GM19452 (cell line): ENCODE results near the gene MAD1L1.

Source experiments
- ATAC-seq: cut with Tn5 transposase; IDR thresholded peaks from one replicate; pipeline ENCODE4 v1.9.1; 2021; ENCODE audit not compliant: unreplicated experiment

Gene MAD1L1

DNA sequence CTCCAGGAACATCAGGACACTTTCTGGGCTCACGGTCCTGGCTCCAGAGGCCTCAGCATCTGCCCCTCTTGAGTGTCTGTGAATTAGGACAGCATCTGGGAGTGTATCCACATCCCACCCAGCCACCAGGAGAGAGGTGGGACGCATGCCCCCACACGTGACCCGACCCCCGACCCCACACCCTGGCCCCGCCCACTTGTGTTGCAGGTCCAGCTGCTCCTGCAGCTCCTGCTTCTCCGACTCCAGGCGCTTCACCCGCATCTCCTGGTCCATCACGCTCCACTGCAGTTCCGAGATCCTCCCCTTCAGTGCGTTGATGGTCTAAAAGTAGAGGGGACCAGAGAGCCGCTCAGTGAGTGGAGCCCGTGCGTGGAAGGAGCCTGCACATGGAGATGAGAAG lies 13.6 kb downstream of the MAD1L1 start:
- no peak for ATAC-seq

DNA sequence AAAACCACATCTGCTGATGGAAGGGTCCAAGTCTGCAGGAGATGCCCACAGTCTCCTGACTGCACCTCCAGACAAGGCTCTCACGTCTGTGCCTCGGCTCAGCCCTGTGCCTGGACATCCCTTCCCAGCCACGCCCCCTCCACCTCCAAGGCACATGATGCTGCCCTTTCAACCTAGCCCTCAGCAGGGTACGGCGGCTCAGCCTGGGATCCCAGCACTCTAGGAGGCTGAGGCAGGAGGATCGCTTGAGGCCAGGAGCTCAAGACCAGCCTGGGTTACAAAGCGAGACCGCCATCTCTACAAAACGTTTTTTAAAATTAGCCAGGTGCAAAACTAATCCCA lies 14.3 kb downstream of the MAD1L1 start:
- no peak for ATAC-seq

DNA sequence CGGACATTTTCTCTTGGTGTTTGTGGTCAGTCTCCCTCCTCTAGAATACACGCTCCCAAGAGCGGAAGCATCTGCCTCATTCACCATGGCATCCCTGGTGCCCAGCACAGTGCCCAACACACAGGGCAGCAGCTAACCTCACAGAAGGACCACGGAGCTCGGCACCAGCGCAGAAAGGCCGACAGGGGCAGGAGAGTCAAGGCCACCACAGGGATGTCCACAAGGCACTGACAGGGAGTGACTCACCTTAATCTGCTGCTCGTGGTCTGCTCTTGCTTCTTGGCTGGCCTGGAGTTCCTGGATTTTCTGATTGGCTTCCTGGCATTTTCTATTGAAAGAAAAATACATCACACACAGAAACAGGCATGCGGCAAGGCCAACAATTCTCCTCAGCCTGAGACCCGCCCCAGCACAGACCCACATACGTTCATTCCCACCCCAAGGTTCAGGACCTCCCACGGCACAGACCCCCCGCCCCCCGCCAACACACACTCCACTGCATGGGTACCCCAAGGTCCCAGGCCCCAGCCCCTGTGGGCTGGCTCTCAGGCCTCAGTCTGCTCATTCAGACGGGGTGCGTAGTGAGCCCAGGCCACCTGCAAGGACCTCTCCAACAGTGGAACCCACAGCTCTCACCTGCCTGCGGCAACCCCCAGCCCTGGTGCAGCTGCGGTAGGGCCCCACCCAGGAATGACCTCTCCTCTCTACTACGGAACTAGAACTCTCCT lies 14.9 kb downstream of the MAD1L1 start:
- no peak for ATAC-seq

DNA sequence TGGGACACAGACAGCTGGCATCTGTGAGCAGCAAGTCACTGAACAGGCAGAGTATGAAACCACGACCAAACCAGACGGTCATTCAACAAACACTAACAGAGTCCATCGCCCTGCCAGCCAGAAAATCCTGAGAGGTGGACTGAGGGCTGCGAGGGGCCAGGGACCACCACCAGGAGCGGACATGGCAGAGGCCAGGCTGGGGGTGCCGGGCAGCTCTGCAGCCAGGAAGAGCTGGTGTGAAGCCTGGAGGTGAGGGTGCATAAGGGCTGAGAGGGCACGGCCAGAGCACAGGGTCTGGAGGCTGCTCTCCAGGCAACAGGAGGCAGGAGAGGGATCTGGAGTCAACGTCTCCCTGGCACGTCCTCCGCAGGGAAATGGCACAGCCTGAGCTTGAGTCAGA lies 15.5 kb downstream of the MAD1L1 start:
- ATAC-seq: no peak

DNA sequence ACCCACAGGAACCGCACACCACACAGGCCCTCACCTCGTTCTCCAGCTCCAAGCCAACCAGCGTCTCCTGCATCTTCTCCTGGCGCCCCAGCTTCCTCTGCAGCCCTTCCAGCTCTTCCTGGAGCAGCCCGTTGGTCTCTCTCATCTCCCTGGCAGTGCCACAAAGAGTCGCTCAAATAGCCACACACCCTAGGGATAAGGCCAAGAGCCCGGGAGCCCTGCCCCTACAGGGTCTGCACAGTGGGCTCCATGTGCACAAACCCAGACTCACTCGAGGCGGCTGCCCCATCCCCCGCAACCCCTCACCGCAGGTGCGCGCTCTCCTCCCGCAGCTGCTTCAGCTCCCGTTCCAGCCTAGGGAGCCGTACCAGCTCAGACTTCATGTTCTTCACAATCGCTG lies 16.9 kb downstream of the MAD1L1 start:
- ATAC-seq: no peak

DNA sequence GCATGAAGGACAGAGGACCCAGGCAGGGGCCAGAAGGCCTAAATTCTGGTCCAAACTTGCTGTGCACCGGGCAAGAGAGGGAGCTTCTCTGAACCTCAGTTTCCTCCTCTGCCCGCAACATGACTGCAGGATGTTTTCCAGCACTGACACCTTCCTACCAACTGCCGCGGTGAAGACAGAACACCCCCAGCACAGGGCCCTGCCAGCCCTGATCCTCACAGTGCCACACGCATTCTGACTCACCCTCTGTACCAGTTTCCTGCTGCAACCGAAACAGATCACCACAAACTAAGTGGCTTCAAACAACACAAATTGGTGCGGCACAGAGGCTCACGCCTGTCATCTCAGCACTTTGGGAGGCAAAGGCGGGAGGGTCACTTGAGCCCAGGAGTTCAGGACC lies 18.1 kb downstream of the MAD1L1 start:
- ATAC-seq: no peak

DNA sequence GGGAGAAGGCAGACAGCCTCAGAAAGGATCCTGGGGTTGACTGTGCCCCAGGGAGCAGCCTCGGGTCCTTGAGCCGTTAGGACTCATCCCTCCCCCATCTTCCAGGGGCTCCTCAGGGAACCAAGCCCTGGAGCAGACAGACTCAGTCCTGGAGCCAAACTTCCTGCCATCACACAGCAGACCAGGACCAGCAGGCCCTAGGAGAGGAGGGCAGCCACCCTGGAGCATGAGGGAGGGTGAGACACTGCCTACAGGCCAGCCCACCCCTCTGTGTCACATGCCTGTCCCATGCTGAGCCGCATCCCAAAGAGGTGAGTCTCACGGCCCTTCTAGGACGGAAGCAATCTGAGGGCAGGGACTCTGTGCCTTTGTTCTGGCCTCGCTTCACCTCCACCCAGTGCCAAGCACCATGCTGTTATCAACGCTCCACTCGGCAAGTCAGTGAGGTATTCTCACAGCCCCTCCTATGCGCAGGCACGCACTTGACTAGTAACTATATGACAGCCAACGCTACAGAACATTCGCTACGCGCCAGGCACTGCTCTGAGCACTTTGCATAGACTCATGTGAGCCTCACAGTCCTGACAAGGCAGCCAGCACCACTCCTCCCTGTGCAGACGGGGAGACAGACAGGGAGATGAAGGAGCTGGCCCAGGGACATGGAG lies 19.1 kb downstream of the MAD1L1 start:
- ATAC-seq: no peak

DNA sequence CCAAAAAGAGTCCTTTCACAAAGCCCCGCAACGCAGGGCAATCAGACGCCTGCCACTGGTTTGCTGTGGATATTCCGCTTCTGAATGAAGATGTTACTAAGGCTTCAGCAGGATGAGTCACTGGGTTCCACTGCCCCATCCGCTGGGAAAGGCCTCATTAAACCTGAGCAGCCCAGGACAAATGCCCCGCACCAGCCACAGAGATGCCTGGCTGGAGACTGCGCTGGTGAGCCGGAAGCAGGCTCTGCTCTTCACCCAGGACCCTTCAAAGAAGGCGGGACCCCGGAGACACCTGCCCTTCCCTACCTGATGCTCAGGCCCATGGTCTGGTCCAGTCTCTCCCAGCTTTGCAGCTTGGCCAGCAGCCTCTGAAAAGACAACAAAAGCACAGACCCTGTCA lies 19.8 kb downstream of the MAD1L1 start:
- no peak for ATAC-seq

DNA sequence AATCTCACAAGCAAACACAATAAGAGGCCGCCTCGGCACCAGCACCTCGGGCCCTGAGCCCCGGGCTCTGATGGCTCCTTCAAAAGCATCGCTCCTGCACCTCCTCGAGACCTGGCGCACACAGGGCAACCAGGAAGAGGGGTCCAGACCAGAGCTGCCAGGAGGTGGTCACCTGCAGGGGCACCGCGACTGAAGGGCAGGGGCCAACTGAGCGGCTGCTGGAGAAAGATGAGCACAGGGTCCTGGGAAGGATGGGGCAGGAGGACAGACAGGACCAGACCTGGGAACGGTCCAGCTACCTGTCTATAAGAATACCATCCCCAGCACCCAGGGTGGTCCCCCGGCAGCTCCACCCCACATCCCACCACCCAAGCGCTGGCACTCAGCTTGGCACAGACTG lies 20.8 kb downstream of the MAD1L1 start:
- no peak for ATAC-seq

DNA sequence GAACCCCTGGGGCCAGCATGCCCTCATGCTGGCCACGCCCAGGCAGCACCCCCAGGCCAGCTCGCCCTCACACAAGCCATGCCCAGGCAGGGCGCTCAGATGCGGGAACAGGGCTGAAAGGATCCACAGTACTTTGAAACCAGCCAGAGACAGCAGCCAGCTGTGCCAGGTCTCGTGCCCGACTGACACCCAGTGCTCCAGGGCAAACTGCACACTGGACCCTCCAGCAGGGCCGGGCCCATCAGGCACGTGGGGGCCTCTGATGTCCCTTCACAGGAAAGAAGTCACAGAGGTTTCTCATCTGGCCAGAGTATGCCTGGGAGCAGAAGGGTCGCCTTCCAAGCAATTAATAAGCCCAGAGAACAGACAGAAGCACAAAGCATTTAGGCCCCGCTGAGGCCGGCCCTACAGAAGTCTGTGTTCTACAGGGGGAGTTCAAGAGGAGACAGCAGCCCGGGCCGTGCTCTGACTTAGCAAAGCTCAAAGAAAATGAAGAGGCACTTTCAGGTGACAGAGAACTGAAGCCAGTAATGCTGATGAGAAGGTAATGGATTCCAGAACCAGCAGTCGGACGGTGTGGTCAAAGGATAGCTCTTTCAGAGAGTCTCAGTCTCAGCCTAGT lies 21.4 kb downstream of the MAD1L1 start:
- ATAC-seq: no peak

DNA sequence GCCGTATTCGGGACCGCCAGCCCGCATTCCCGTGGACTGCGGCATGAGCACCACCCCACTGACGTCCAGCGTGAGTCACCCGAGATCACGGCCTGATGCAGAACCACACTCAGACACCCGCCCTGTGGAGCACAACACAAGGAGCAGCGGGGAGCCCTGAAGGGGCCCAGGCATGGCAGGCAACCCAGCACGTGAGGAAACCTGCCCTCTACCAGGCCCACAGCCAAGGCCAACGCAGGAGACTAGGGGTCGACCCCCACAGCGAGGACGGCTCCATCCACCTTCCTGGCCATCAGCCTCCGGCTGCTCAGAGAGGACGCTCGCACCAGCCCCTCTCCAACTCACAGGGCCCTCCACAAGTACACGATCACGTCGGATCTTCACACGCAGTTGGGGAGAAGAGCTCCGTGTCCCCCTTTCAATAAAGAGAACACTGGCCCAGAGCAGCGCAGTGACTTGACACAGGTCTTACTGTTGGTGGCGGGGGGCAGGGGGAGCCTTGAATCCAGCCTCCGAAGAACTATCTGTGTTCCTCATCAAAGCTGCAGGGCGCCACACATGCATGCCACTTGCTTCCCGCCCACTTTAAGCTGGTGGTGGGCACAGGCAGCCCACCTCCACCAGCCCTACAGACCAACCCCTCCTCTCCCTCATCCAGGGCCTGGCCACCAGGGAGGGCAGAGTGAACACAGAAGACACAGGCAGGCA lies 22.0 kb downstream of the MAD1L1 start:
- ATAC-seq: no peak

DNA sequence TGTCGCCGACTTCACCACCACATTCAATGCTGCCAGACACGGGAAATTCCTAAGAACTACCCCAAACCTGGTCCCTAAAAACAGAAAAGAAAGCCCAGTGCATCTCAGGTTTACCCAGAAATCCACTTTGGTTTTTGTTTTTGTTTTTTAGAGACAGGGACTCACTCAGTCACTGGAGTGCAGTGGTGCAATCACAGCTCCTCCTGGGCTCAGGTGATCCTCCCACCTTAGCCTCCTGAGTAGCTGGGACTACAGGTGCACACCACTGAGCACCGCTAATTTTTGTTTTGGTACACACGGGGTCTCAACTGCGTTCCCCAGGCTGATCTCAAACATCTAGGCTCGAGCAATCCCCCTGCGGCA lies 22.8 kb downstream of the MAD1L1 start:
- ATAC-seq: no peak

DNA sequence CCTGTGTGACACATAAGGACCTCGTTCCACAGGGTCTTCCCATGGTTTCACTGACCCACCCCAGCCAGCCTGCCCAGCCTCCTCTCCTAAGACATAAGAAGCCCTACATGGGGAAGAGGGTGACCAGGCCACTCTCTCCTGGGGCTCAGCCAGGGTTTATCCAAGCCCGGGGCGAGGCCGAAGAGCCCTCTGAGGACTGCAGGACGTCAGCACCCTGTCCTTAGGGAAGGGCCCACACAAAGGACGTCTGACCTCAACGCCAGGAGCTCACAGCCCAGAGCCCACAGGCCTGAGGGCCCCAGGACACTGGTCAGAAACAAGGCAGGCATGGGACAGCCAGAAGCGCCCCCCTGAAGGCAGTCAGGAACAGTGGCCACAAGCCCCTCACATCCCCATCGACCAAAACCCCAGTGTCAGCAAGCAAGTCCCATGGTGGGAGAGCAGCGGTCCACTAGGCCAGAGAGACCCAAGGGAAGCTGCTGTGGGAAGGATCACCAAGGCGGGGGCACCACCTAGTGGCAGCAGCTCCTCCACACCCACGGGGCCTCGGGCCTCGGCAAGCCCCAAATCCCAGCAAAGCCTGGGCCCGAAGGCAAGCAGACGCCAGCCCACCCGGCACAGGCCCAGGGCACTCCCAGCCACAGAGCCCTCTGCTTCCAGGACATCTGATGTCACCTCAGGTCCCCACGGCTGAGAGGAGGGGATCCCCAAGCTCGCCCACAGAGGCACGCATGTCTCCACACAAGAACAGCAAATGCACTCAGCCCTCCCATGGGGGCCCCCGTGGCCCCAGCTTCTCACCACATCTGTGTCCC lies 23.4 kb downstream of the MAD1L1 start:
- ATAC-seq: no peak

DNA sequence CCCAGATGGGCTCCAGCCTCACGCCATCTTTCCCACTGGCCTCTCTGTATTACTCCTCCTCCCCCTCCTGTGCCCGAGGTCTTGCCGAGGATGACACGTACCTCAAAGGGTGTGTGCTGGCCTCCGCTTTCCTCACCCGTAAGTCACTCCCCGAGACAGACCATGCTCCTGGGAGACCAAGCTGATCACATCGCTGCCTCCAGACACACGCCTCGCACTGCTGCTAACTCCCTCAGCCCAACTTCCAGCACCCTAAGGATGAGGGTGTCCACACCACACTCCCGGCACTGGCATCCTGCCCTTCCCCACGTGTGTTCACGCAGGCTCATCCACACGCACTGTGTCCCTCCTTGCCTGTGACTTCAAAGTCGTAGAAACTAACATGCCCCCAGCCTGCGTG lies 24.0 kb downstream of the MAD1L1 start:
- ATAC-seq: no peak

DNA sequence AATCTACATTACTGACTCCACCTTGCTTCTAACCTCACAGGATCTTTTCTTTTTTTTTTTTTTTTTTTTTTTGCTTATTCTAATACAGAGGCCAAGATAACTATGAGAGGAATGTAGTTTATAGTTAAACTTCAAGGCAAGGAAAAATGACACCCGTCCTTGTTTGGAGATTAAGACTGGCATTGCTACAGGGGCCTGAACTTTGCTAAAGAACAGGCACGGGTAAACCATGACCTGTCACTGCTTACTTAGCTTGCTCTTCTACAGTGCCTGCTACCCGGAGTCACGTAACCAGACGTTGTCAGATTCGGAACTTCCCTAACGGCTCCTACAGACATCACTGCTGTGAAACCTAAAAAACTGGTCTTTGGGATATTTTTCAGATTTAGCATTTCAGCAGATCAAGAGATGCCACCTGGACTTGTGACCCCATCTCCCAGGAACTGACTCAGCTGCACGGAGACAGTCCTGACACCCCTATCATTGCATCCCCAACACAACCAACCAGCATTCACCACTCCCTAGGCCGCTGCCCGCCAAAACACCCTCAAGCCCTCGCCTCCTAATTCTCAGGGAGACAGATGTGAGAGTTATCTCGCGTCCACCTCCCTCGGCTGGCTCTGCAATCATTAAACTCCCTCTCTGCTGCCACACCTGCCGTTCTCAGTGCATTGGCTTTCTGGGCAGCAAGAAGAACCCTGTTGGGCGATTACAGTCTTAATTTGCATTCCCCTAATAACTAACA lies 27.5 kb downstream of the MAD1L1 start:
- no peak for ATAC-seq

DNA sequence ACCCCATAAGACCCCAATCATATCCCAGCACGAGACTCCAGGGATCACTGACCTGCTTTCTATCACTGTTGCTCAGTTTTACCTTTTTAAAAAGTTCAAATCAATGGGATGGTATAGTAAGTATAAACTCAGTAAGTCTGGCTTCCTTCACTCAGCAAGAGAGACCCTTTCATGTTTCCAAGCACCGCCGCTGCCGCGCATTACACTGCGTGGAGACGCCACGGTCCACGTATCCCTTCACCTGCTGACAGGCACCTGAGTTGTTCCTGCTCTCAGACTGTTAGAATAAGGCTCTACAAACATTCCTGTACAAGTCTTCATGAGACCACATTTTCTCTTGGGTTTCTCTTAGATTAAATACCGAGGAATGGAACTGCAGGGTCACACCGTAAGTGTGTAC lies 28.3 kb downstream of the MAD1L1 start:
- no peak for ATAC-seq

DNA sequence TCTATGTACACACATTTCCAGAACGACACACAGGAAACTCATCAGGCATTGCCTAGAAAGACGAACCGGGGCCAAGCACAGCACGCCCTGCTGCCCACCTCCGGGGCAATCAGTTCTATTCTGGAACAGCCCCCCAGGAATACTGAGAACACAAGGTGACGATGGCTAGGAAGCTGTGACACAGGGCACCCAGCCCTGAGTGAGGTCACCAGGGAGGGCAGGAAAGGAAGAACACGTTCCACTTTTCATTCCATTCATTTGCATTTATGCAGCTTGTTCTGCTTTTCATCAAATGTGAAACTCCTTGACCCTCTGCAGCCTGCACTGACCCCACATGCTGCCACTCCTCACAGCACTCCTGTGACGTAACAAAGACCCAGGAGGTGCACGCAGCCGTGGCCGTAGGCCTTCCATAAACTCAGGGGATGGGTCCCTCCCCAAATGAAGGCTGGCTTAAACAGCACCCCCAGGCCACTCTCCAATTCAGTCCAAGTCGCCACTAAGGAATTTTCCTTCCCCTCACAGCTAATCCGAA lies 28.9 kb downstream of the MAD1L1 start:
- ATAC-seq: no peak

DNA sequence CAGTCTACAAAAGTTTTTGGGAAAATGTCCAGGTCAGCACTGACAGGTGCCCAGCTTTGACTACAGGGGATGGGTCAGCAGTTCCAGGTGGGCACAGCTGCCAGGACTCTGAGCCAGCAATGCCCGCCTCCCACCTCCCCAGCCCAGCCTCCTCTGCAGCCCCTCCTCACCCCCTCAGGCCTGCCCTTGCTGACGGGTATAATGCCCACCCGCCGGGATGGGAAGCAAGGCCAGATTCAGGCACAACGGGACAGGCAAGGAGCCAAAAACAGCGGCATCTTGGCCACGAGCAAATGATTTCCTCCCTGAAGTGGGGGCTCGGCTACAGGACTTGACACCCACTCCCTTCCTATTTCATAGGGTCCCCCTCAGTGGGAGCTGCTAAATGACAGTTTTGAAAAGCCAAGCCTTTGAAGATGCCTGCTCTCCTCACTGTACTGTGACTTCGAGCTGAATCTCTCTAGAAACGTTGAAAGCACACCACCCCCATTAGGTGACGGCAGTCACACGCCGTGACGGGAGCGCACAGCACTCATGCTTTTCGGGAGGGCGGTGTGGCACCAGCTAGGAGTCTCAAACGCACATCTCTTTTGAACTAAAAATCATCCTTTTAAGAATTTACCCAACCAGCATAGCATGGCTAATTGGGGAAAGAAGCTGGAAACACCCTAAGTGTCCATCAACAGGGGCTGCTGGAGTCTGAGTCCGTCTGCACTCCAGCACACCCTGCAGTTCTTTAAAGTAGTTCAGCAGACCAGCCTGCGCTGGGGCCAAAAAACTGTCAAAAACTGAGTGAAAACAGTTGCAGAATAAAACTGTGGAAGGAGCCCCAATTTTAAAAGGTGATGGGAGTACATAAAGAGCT lies 29.6 kb downstream of the MAD1L1 start:
- ATAC-seq: no peak

DNA sequence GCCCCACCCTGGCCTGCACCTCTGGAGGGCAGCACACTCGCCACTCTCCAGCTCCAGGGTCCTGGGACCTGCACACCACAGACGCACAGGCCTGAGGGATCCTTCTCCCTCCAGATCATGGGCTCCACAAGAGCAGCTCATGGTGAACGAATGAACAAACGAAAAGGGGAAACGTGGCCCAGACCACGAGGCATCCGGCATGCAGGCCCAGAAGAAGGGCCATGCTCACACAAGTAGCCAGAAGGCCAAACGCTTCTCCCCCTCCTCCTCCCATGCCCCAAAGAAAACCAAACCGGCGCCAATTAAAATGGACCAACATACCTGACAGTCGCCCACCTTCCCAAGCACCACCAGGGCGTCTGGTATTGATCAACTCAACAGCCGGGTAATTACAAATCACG lies 30.4 kb downstream of the MAD1L1 start:
- ATAC-seq: no peak
